GM23338 (cell line): ENCODE results near the gene ZDHHC4. TPM values are rescaled to one million over a fixed set of nuclear protein-coding genes. Genes with fewer than 3 reads are reported as not detected.
A peak's percentile ranks its signal among the peaks of the same experiment; 100 is the strongest.

Source experiments
- ATAC-seq: fragments of 200-7000 bp; cut with Tn5 transposase; 3 replicates; pipeline ENCODE4 v1.9.1; 2020
- DNase-seq: peaks from one replicate; pipeline ENCODE4 v3.0.0-alpha.2; 2015; ENCODE audit warnings: low spot score
- H2AFZ ChIP-seq: fragments of 200-600 bp; sonication (generic); 2 replicates; pipeline ENCODE4 v1.8.0; 2016; ENCODE audit warnings: antibody characterized with exemption, mild to moderate bottlenecking, moderate library complexity
- H3F3A ChIP-seq: fragments of 200-600 bp; sonication (generic); replicated peaks from 2 replicates; pipeline ENCODE4 v1.8.0; 2017; ENCODE audit warnings: antibody characterized with exemption, mixed run types, low read depth
- H3K27ac ChIP-seq: fragments of 200-600 bp; sonication (generic); 2 replicates; pipeline ENCODE4 v1.6.1; 2016; ENCODE audit warnings: low read depth
- H3K27me3 ChIP-seq: fragments of 200-600 bp; sonication (generic); 2 replicates; pipeline ENCODE4 v1.8.0; 2016; ENCODE audit warnings: mild to moderate bottlenecking, mixed run types, moderate library complexity; ENCODE audit not compliant: insufficient read depth
- H3K36me3 ChIP-seq: fragments of 200-600 bp; sonication (generic); 2 replicates; pipeline ENCODE4 v1.8.0; 2016; ENCODE audit warnings: mild to moderate bottlenecking; ENCODE audit not compliant: insufficient read depth
- H3K4me1 ChIP-seq: fragments of 200-600 bp; sonication (generic); 2 replicates; pipeline ENCODE4 v1.8.0; 2016; ENCODE audit warnings: mild to moderate bottlenecking, moderate library complexity; ENCODE audit not compliant: insufficient read depth
- H3K4me2 ChIP-seq: fragments of 200-600 bp; sonication (generic); 2 replicates; pipeline ENCODE4 v1.7.1; 2017; ENCODE audit warnings: mixed run types
- H3K4me3 ChIP-seq: fragments of 200-600 bp; sonication (generic); 2 replicates; pipeline ENCODE4 v1.6.1; 2016; ENCODE audit warnings: mixed run types
- H3K79me2 ChIP-seq: fragments of 200-600 bp; sonication (generic); replicated peaks from 2 replicates; pipeline ENCODE4 v1.8.0; 2017; ENCODE audit warnings: mild to moderate bottlenecking; ENCODE audit not compliant: insufficient read depth
- H3K9me2 ChIP-seq: fragments of 200-600 bp; sonication (generic); 2 replicates; pipeline ENCODE4 v1.8.0; 2017; ENCODE audit not compliant: insufficient read depth
- H4K20me1 ChIP-seq: fragments of 200-600 bp; sonication (generic); replicated peaks from 2 replicates; pipeline ENCODE4 v1.8.0; 2017; ENCODE audit warnings: mild to moderate bottlenecking; ENCODE audit not compliant: insufficient read depth
- H3K27ac Mint-ChIP-seq: 2 replicates; pipeline ENCODE4 v1.8.0; 2020; ENCODE audit warnings: inconsistent platforms, mild to moderate bottlenecking, moderate library complexity, mixed read lengths
- H3K27me3 Mint-ChIP-seq: 3 replicates; pipeline ENCODE4 v1.8.0; 2022; ENCODE audit warnings: low read depth, mild to moderate bottlenecking, moderate library complexity, mixed read lengths, inconsistent platforms; ENCODE audit not compliant: insufficient read depth, poor library complexity
- H3K36me3 Mint-ChIP-seq: 3 replicates; pipeline ENCODE4 v1.8.0; 2021; ENCODE audit warnings: low read depth, mild to moderate bottlenecking, inconsistent platforms, moderate library complexity, mixed read lengths
- H3K4me1 Mint-ChIP-seq: 3 replicates; pipeline ENCODE4 v1.8.0; 2020; ENCODE audit warnings: mild to moderate bottlenecking, inconsistent platforms, mixed read lengths
- H3K4me3 Mint-ChIP-seq: 3 replicates; pipeline ENCODE4 v1.8.0; 2021; ENCODE audit warnings: moderate library complexity, mild to moderate bottlenecking, inconsistent platforms, mixed read lengths
- H3K9me3 Mint-ChIP-seq: 3 replicates; pipeline ENCODE4 v1.8.0; 2020; ENCODE audit warnings: moderate library complexity, mild to moderate bottlenecking, inconsistent platforms, mixed read lengths
- CREB1 ChIP-seq: fragments of 250-450 bp; sonication (Bioruptor Pico); IDR thresholded peaks from 2 replicates; pipeline ENCODE4 v1.5.0; 2020; ENCODE audit warnings: low read depth, mild to moderate bottlenecking, moderate library complexity
- CTCF ChIP-seq, 2 experiments: fragments of 200-600 bp in 1 of 2; sonication (generic) in 1 of 2; conservative IDR thresholded peaks; 2 replicates each; pipeline versions ENCODE4 v1.5.1 to v1.6.1; 2016 to 2017; ENCODE audit warnings: antibody characterized with exemption in 2 of 2, low read depth in 2 of 2, mild to moderate bottlenecking in 2 of 2, moderate library complexity in 1 of 2
- ETS1 ChIP-seq: IDR thresholded peaks from 2 replicates; pipeline ENCODE4 v1.6.1; 2016; ENCODE audit warnings: antibody characterized with exemption
- EZH2 ChIP-seq: fragments of 200-600 bp; sonication (generic); IDR thresholded peaks from one replicate; pipeline ENCODE4 v1.8.0; 2017; ENCODE audit warnings: antibody characterized with exemption, mild to moderate bottlenecking, low read depth; ENCODE audit not compliant: unreplicated experiment
- EZH2phosphoT487 ChIP-seq: fragments of 200-600 bp; sonication (generic); IDR thresholded peaks from one replicate; pipeline ENCODE4 v1.8.1; 2018; ENCODE audit warnings: antibody characterized with exemption; ENCODE audit not compliant: unreplicated experiment
- JUNB ChIP-seq: IDR thresholded peaks from one replicate; pipeline ENCODE4 v1.6.1; 2016; ENCODE audit warnings: antibody characterized with exemption; ENCODE audit not compliant: unreplicated experiment
- NANOG ChIP-seq: IDR thresholded peaks from 2 replicates; pipeline ENCODE4 v1.6.1; 2016; ENCODE audit warnings: antibody characterized with exemption, borderline replicate concordance
- STAT1 ChIP-seq: IDR thresholded peaks from one replicate; pipeline ENCODE4 v1.6.1; 2016; ENCODE audit warnings: antibody characterized with exemption; ENCODE audit not compliant: unreplicated experiment
- ZNF114 ChIP-seq: fragments of 250-450 bp; sonication (Bioruptor Pico); IDR thresholded peaks from 2 replicates; pipeline ENCODE4 v1.5.0; 2020; ENCODE audit warnings: mild to moderate bottlenecking, moderate library complexity
- ZNF331 ChIP-seq: fragments of 250-450 bp; sonication (Bioruptor Pico); IDR thresholded peaks from 2 replicates; pipeline ENCODE4 v1.5.0; 2020; ENCODE audit warnings: low read depth, mild to moderate bottlenecking, moderate library complexity
- polyA plus RNA-seq: library from polyadenylated mRNA; unstranded; fragments of >200 nt; fragmentation: Nextera tagmentation; extraction: Ambion mirVana; gene quantifications from 2 replicates; pipeline ENCODE4 v1.2.1, GENCODE V29; 2016
- total RNA-seq: library from RNA; depleted of rRNA; stranded (reverse); fragments of >200 nt; shearing (Covaris generic); gene quantifications from 2 replicates; pipeline ENCODE4 v1.2.3, GENCODE V29; 2014
- TF ChIP-seq, protein P1 (sequence below): IDR thresholded peaks from one replicate; pipeline ENCODE4 v1.6.1; 2018; ENCODE audit warnings: antibody characterized with exemption; ENCODE audit not compliant: unreplicated experiment

Gene ZDHHC4
- total and polyA plus RNA-seq, 2 experiments from 2014 or later: 31.2 to 58.9 TPM

DNA sequence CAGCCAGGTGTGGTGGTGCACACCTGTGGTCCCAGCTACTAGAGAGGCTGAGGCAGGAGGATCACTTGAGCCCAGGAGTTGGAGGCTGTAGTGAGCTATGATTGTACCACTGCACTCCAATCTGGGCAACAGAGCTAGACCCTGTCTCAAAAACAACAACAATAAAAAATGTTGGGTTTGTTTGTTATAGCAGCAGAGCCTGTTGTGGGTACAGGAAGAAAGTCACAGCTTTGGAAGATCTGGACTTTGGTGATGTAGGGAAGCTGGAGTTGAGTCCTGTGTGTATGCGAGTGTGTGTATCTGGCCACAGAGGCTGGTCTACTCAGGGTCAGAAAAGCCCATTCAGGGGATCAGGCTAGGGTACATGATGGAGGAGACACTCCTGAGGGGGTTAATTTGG, 29.9 kb upstream of the ZDHHC4 start (continued):
- no peak for TF ChIP-seq CTCF (conservative IDR thresholded peaks at IDR 0.05; ENCODE audit: low read depth in 2 of 2)
- TF ChIP-seq ETS1: no peak
- no peak for TF ChIP-seq CREB1 (CRISPR knock-in tag)
- TF ChIP-seq ZNF114 (CRISPR knock-in tag): no peak
- TF ChIP-seq ZNF331 (CRISPR knock-in tag): no peak
- no peak for TF ChIP-seq NANOG

GRCh38 chr7:6551016-6551511, 26.2 kb upstream of the ZDHHC4 start, which contains the start of gene GRID2IP:
Gene GRID2IP (minus strand): TSS chr7:6551461. CDS start chr7:6551436, 25 bp downstream.
- no peaks in the 10 kb centered on the region for H3K9me3 Mint-ChIP-seq
- TF ChIP-seq JUNB (no peak), EZH2phosphoT487 (no peak), EZH2 (no peak), STAT1 (no peak), ZNF331 (CRISPR knock-in tag) (no peak)
- TF ChIP-seq, protein P1, sequence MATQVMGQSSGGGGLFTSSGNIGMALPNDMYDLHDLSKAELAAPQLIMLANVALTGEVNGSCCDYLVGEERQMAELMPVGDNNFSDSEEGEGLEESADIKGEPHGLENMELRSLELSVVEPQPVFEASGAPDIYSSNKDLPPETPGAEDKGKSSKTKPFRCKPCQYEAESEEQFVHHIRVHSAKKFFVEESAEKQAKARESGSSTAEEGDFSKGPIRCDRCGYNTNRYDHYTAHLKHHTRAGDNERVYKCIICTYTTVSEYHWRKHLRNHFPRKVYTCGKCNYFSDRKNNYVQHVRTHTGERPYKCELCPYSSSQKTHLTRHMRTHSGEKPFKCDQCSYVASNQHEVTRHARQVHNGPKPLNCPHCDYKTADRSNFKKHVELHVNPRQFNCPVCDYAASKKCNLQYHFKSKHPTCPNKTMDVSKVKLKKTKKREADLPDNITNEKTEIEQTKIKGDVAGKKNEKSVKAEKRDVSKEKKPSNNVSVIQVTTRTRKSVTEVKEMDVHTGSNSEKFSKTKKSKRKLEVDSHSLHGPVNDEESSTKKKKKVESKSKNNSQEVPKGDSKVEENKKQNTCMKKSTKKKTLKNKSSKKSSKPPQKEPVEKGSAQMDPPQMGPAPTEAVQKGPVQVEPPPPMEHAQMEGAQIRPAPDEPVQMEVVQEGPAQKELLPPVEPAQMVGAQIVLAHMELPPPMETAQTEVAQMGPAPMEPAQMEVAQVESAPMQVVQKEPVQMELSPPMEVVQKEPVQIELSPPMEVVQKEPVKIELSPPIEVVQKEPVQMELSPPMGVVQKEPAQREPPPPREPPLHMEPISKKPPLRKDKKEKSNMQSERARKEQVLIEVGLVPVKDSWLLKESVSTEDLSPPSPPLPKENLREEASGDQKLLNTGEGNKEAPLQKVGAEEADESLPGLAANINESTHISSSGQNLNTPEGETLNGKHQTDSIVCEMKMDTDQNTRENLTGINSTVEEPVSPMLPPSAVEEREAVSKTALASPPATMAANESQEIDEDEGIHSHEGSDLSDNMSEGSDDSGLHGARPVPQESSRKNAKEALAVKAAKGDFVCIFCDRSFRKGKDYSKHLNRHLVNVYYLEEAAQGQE: no peak
- Histone ChIP-seq H3K4me2 (no peak within 1 kb of the TSS), H3K9me2 (0 out of 2 replicates have a peak, but pooled peaks cover 3% of the 10 kb centered on the region), H3K79me2 (no peaks in the 10 kb centered on the region), H2AFZ (peak within 1 kb of the TSS; percentile 97), H4K20me1 (no peaks in the 10 kb centered on the region), H3K27ac (no peak within 1 kb of the TSS), H3K4me3 (no peak within 1 kb of the TSS), H3K36me3 (no peaks in the 10 kb centered on the region), H3K4me1 (no peaks in the 10 kb centered on the region), H3F3A (no peaks in the 10 kb centered on the region), H3K27me3 (no peaks in the 10 kb centered on the region)
- peak; percentile 88 for ATAC-seq
- no peaks in the 10 kb centered on the region for H3K36me3 Mint-ChIP-seq
- no peak within 1 kb of the TSS for H3K4me3 Mint-ChIP-seq
- no peak within 1 kb of the TSS for H3K27ac Mint-ChIP-seq
- peaks cover 12% of the 10 kb centered on the region for H3K27me3 Mint-ChIP-seq
- DNase-seq: peak; percentile 69
- no peaks in the 10 kb centered on the region; the same call in 2 of the 3 replicates for H3K4me1 Mint-ChIP-seq
